Stimulated activated CD8-positive, alpha-beta memory T cell treated with anti-CD3 and anti-CD28 coated beads, Interleukin-4, amount 100 ng/mL, for 48 hours (primary cell): ENCODE results near the gene PCDHAC2.

ENCODE experiments used
- DNase-seq: peaks from one replicate; pipeline ENCODE4 v3.0.0-alpha.2; 2020

The PCDHAC2 gene

GRCh38 chr5:140988100-140988499, 21.8 kb downstream of the PCDHAC2 start:
- DNase-seq, result no peak

GRCh38 chr5:140988608-140989007, 22.3 kb downstream of the PCDHAC2 start:
- DNase-seq, result no peak

- no peak for DNase-seq
These were observed 23.2 kb downstream of the PCDHAC2 start for GRCh38 chr5:140989254-140990020.

- DNase-seq, result no peak
These were observed 26.6 kb downstream of the PCDHAC2 start for GRCh38 chr5:140992828-140993227.

GRCh38 chr5:140996060-140996459, 29.8 kb downstream of the PCDHAC2 start:
- no peak for DNase-seq

GRCh38 chr5:140998921-140999410, 32.7 kb downstream of the PCDHAC2 start:
- no peak for DNase-seq

GRCh38 chr5:141001446-141001843, 35.2 kb downstream of the PCDHAC2 start:
- no peak for DNase-seq

GRCh38 chr5:141001844-141002604, 35.7 kb downstream of the PCDHAC2 start:
- no peak for DNase-seq

- DNase-seq, result no peak
These were observed 36.3 kb downstream of the PCDHAC2 start for GRCh38 chr5:141002605-141002965.

GRCh38 chr5:141003031-141003430, 36.8 kb downstream of the PCDHAC2 start:
- no peak for DNase-seq

GRCh38 chr5:141003791-141004611, 37.7 kb downstream of the PCDHAC2 start:
- DNase-seq, result no peak

- no peak for DNase-seq
These were observed 41.5 kb downstream of the PCDHAC2 start for GRCh38 chr5:141007791-141008190.

GRCh38 chr5:141010047-141010793, 43.9 kb downstream of the PCDHAC2 start:
- DNase-seq, result no peak

- no peak for DNase-seq
These were observed 51.7 kb downstream of the PCDHAC2 start for GRCh38 chr5:141017943-141018342.
